Psoas muscle (tissue), 8 donors: Measurements from ENCODE around the gene MYO9A. TPM values are rescaled to one million over a fixed set of nuclear protein-coding genes. Genes with fewer than 3 reads are reported as not detected.

Source experiments
- ATAC-seq, 4 donors: fragments of 200-7000 bp; cut with Tn5 transposase; one replicate each; pipeline ENCODE4 v1.9.1; 2020; ENCODE audit warnings: moderate library complexity in 3 of 4, mild to moderate bottlenecking in 2 of 4
- DNase-seq, 2 donors: peaks; one replicate each; pipeline ENCODE4 v3.0.0-alpha.2; 2020
- H3K27ac ChIP-seq: fragments of 200-600 bp; one replicate; pipeline ENCODE4 v1.8.0; 2022
- H3K27me3 ChIP-seq, 3 donors: fragments of 200-600 bp in 1 of 3; one replicate each; pipeline versions ENCODE4 v1.6.1 to v1.8.0; 2013 to 2022; ENCODE audit warnings: low read length in 2 of 3, mild to moderate bottlenecking in 2 of 3, moderate library complexity in 1 of 3; ENCODE audit not compliant: insufficient read depth in 3 of 3
- H3K36me3 ChIP-seq, 2 donors: fragments of 200-600 bp in 1 of 2; one replicate each; pipeline versions ENCODE4 v1.6.1 to v1.8.0; 2013 to 2022; ENCODE audit warnings: low read depth in 1 of 2, mild to moderate bottlenecking in 1 of 2, moderate library complexity in 1 of 2; ENCODE audit not compliant: insufficient read depth in 1 of 2
- H3K4me1 ChIP-seq: fragments of 200-600 bp; one replicate; pipeline ENCODE4 v1.8.0; 2022
- H3K4me3 ChIP-seq: fragments of 200-600 bp; one replicate; pipeline ENCODE4 v1.8.0; 2022; ENCODE audit warnings: mild to moderate bottlenecking
- H3K9me3 ChIP-seq: fragments of 200-600 bp; one replicate; pipeline ENCODE4 v1.8.0; 2022
- CTCF ChIP-seq: fragments of 200-600 bp; IDR thresholded peaks from one replicate; pipeline ENCODE4 v1.8.0; 2022; ENCODE audit warnings: antibody characterized with exemption
- WGBS, 3 donors: extraction: QIAGEN DNeasy Blood & Tissue Kit; methylation state at CpG; one replicate each; pipeline versions ENCODE4 v1.1.6 to v1.1.7; 2013; 5-methylcytosine and 5-hydroxymethylcytosine counted together
- intact Hi-C, 2 donors: fragments of 100-400 bp; cut with DNase I; formaldehyde crosslinking; loops; one replicate each; pipeline versions ENCODE4 v1.11.0 to v1.14.2; 2022
- polyA plus RNA-seq, 3 donors: library from polyadenylated mRNA; stranded (reverse); fragments of 200-250 nt; gene quantifications; one replicate each; pipeline ENCODE4 v1.2.3, GENCODE V29; 2013
- total RNA-seq, 4 donors: library from RNA; stranded (reverse); fragmentation: NEBNext Ultra II Directional in 2 of 4; extraction: Animal tissue kit (Norgen Biotek cat#: 25700) in 2 of 4; gene quantifications; one replicate each; pipeline versions ENCODE4 v1.2.1 to v1.2.4, GENCODE V29; 2021 to 2023
- donor health status: healthy with polysubstance abuse.
- donor health status: DM: no; HTN: no; CAD: no; lungs with moderate emphysema.
- donor health status: Bipolar disorder and iron deficiency.
- donor health status: healthy.
- donor health status: DM: yes; HTN: yes; CAD: no.
- donor health status: DM: no; HTN: no; CAD: no.
- donor health status: DM: no; HTN: no; CAD: no.
- donor health status: DM: yes; HTN: yes; CAD: no.

Gene MYO9A
- total and polyA plus RNA-seq, 7 donors, result 3.4 to 28.4 (median 23.0) TPM

- peak overlapping the region; percentile 60 for H3K27ac ChIP-seq
- no peaks in the 10 kb centered on the region for H3K27me3 ChIP-seq
- H3K4me3 ChIP-seq, result no peak overlapping the region
- ATAC-seq (peak; percentile 65 to 76 (median 72)), DNase-seq (no peak)
- H3K36me3 ChIP-seq, result no peaks in the 10 kb centered on the region
- H3K4me1 ChIP-seq, result peaks cover 20% of the 10 kb centered on the region
- intact Hi-C loops, result no loop called here
- H3K9me3 ChIP-seq, result no peaks in the 10 kb centered on the region
- no peak for TF ChIP-seq CTCF
- WGBS, 3 donors, result 45 to 51% (median 46%) methylated on average over 4 of the region's 4 CpGs
Observed at GRCh38 chr15:72141171-72142084, 23.5 kb upstream of the MYO9A start.

DNA sequence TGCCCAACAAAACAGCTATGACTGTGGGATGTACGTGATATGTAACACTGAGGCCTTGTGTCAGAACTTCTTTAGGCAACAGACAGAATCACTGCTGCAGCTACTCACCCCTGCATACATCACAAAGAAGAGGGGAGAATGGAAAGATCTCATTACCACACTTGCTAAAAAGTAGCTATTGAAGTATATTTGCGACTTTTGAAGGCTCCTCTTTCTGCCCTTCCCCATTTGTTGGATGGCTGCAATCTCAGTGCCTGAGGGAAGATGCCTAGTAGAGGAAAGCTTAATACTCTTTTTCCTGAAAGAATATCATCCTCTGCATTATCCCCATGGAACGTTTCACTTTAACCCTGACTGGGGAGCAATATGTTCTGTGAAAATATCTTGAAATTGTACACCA, 22.1 kb upstream of the MYO9A start:
- Histone ChIP-seq H3K27ac (peak overlapping the region; percentile 60), H3K4me3 (no peak overlapping the region), H3K9me3 (no peaks in the 10 kb centered on the region), H3K4me1 (peaks cover 20% of the 10 kb centered on the region), H3K27me3 (no peaks in the 10 kb centered on the region), H3K36me3 (no peaks in the 10 kb centered on the region)
- ATAC-seq (peak in 1 of 4 donors; percentile 19), DNase-seq (no peak)
- no peak for TF ChIP-seq CTCF
- intact Hi-C loops, result no loop called here
- 60 to 74% (median 64%) methylated on average over 3 of the region's 3 CpGs for WGBS, 3 donors

DNA sequence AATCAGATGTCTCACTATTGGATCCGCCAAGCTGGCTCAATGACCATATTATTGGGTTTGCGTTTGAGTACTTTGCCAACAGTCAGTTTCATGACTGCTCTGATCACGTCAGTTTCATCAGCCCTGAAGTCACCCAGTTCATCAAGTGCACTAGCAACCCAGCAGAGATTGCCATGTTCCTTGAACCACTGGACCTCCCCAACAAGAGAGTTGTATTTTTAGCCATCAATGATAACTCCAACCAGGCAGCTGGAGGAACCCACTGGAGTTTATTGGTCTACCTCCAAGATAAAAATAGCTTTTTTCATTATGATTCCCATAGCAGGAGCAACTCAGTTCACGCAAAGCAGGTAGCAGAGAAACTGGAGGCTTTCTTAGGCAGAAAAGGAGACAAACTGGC, 21.7 kb upstream of the MYO9A start:
- ATAC-seq (peak in 3 of 4 donors; percentile 62 to 71 (median 67)), DNase-seq (no peak)
- no peak overlapping the region for H3K27ac ChIP-seq
- H3K36me3 ChIP-seq, result no peaks in the 10 kb centered on the region
- no peaks in the 10 kb centered on the region for H3K27me3 ChIP-seq
- peaks cover 20% of the 10 kb centered on the region for H3K4me1 ChIP-seq
- no peak for TF ChIP-seq CTCF
- WGBS, 3 donors, result 65 to 71% (median 69%) methylated on average over 4 of the region's 4 CpGs
- no peaks in the 10 kb centered on the region for H3K9me3 ChIP-seq
- no peak overlapping the region for H3K4me3 ChIP-seq
- intact Hi-C loops, result no loop called here

DNA sequence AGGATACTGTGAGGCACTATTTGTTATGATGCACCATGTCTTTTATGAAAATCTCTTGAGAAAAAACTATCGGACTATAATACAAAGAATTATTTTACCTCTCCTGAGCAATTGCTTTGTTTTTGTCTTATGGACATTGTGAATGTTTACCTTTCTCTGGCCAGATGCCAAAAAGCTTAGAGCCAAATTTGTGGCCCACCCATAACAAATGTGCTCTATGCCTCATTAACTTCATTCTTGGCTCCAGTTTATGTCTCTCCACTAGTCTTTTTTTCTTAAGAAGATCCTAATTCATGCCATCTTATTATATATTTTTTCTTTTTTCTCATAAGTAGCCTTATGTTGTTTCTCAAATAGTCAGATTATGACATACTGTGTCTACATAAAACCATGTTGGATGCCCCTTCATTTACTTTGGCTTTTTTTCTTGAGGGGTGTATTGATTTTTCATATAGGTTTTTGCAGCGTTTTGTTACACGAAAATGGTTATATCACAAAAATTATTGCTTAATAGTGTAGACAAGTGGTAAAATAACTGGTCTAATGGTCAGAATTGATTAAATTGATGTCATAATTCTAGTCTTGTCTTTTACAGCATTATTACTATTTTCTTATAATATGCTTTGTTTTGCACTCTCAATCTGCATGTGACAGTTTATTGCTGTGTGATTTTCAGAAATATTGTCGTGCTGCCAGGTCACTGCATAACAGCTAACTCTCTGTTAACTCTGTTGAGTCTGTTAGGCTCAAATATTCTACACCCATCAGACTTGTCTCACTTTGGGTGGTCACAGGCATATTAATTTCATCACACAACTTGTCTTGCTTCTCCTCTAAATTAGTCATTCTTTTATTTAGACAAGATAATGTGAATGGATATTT, 18.5 kb upstream of the MYO9A start:
- TF ChIP-seq CTCF, result no peak
- H3K27me3 ChIP-seq, result no peaks in the 10 kb centered on the region
- no peak for ATAC-seq
- DNase-seq, result no peak
- H3K4me1 ChIP-seq, result peaks cover 12% of the 10 kb centered on the region
- no peak overlapping the region for H3K27ac ChIP-seq
- intact Hi-C loops, result no loop called here
- no peak overlapping the region for H3K4me3 ChIP-seq
- 70 to 75% (median 73%) methylated on average over 4 of the region's 4 CpGs for WGBS, 3 donors
- no peaks in the 10 kb centered on the region for H3K36me3 ChIP-seq
- no peaks in the 10 kb centered on the region for H3K9me3 ChIP-seq
